Tibial nerve (tissue), 4 donors: ENCODE data around the gene LRG1.

Source experiments
- CTCF ChIP-seq, 5 experiments: fragments of 200-600 bp in 3 of 5; fragments of 450-650 bp in 2 of 5; sonication (generic) in 3 of 5; IDR thresholded peaks; one replicate each; pipeline ENCODE4 v1.5.1; 2016 to 2019; ENCODE audit warnings: antibody characterized with exemption in 5 of 5, mild to moderate bottlenecking in 3 of 5, moderate library complexity in 2 of 5
- EP300 ChIP-seq, 2 donors: sonication (generic); formaldehyde crosslinking; IDR thresholded peaks; one replicate each; pipeline ENCODE4 v1.6.1; 2017; ENCODE audit warnings: antibody characterized with exemption in 2 of 2, mild to moderate bottlenecking in 1 of 2
- POLR2A ChIP-seq, 2 donors: fragments of 450-650 bp; IDR thresholded peaks; one replicate each; pipeline ENCODE4 v1.6.1; 2017; ENCODE audit warnings: antibody characterized with exemption in 2 of 2, mild to moderate bottlenecking in 2 of 2, moderate library complexity in 2 of 2

DNA sequence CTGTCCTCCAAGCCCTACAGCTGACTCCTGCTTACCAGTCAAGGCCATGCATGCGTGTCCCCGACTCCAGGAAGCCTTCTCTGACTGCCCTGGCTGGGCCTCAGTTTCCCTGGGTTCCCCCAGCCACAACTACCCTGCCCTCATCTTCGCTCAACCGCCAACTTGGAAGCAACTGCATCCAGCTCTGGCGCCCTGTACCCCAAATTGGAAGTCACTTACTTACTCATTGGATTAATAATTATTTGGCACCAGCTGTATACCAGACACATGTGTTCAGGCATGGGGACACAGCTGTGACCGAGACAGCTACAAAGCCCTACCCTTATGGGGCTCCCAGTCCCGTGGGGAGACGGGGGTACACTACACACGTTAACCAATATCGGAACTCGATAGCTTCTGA lies 30.6 kb upstream of the LRG1 start:
- TF ChIP-seq POLR2A (IDR thresholded peaks at IDR 0.05): no peak
- no peak for TF ChIP-seq CTCF (IDR thresholded peaks at IDR 0.05)
- no peak for TF ChIP-seq EP300 (IDR thresholded peaks at IDR 0.05)
